ENCODE measurements around the gene HMGB1.

GRCh38 chr13:30510091-30510490, 44.4 kb upstream of the HMGB1 start:
- no peak for TF ChIP-seq ISL1 (CRISPR knock-in tag; IDR thresholded peaks at IDR 0.05)
- no peak for TF ChIP-seq GLIS3 (CRISPR knock-in tag; IDR thresholded peaks at IDR 0.05)
- TF ChIP-seq PATZ1 (CRISPR knock-in tag; IDR thresholded peaks at IDR 0.05; ENCODE audit: borderline replicate concordance): no peak
- TF ChIP-seq, protein P1, sequence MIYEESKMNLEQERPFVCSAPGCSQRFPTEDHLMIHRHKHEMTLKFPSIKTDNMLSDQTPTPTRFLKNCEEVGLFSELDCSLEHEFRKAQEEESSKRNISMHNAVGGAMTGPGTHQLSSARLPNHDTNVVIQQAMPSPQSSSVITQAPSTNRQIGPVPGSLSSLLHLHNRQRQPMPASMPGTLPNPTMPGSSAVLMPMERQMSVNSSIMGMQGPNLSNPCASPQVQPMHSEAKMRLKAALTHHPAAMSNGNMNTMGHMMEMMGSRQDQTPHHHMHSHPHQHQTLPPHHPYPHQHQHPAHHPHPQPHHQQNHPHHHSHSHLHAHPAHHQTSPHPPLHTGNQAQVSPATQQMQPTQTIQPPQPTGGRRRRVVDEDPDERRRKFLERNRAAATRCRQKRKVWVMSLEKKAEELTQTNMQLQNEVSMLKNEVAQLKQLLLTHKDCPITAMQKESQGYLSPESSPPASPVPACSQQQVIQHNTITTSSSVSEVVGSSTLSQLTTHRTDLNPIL (CRISPR knock-in tag; IDR thresholded peaks at IDR 0.05; ENCODE audit: low read depth): no peak
- TF ChIP-seq, protein P2, sequence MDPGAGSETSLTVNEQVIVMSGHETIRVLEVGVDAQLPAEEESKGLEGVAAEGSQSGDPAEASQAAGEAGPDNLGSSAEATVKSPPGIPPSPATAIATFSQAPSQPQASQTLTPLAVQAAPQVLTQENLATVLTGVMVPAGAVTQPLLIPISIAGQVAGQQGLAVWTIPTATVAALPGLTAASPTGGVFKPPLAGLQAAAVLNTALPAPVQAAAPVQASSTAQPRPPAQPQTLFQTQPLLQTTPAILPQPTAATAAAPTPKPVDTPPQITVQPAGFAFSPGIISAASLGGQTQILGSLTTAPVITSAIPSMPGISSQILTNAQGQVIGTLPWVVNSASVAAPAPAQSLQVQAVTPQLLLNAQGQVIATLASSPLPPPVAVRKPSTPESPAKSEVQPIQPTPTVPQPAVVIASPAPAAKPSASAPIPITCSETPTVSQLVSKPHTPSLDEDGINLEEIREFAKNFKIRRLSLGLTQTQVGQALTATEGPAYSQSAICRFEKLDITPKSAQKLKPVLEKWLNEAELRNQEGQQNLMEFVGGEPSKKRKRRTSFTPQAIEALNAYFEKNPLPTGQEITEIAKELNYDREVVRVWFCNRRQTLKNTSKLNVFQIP (CRISPR knock-in tag; IDR thresholded peaks at IDR 0.05; ENCODE audit: borderline replicate concordance, low read depth): no peak

All from SK-N-SH treated with all-trans-retinoic acid at 6 μM for 48 hours (cell line).